PFSK-1 (cell line): ENCODE results near the gene TRPC4.

Experiments
- REST ChIP-seq, 2 experiments: IDR thresholded peaks; 2 replicates each; pipeline versions ENCODE4 v1.6.1 to v1.8.0; 2011 to 2012; ENCODE audit warnings: low read depth in 2 of 2, low read length in 2 of 2, control low read depth in 1 of 2, inconsistent platforms in 1 of 2, mild to moderate bottlenecking in 1 of 2, moderate library complexity in 1 of 2; ENCODE audit not compliant: insufficient read depth in 1 of 2
- TAF1 ChIP-seq: IDR thresholded peaks from 2 replicates; pipeline ENCODE4 v1.6.1; 2012; ENCODE audit warnings: low read length, control low read depth, borderline replicate concordance; ENCODE audit not compliant: insufficient read depth

GRCh38 chr13:37596805-37597204 is 272.8 kb downstream of the TRPC4 start:
- TF ChIP-seq REST (IDR thresholded peaks at IDR 0.05; ENCODE audit: insufficient read depth in 1 of 2, low read depth in 2 of 2, low read length in 2 of 2) (no peak), TAF1 (no peak)
